DMS 273 treated with DMSO at 0.1 percent for 48 hours (cell line): ENCODE measurements around the gene ECPAS.
"Not testable (repeated sequence)": the region's sequence is repeated elsewhere in the genome, so short reads cannot be mapped to it uniquely, and the experiment has no call there.

Experiments
- DNase-seq: peaks from one replicate; lab custom pipeline; 2025; lab: John Stamatoyannopoulos, UW

Gene ECPAS

DNA sequence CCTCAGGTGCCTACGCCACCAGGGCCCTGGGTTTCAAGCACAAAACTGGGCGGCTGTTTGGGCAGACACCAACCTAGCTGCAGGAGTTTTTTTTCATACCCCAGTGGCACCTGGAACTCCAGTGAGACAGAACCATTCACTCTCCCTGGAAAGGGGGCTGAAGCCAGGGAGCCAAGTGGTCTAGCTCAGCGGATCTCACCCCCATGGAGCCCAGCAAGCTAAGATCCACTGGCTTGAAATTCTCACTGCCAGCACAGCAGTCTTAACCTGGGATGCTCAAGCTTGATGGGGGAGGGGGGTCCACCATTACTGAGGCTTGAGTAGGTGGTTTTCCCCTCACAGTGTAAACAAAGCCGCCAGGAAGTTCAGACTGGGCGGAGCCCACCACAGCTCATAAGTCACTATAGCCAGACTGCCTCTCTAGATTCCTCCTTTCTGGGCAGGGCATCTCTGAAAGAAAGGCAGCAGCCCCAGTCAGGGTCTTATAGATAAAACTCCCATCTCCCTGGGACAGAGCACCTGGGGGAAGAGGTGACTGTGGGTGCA, 149.8 kb downstream of the ECPAS start:
- DNase-seq: not testable (repeated sequence)

DNA sequence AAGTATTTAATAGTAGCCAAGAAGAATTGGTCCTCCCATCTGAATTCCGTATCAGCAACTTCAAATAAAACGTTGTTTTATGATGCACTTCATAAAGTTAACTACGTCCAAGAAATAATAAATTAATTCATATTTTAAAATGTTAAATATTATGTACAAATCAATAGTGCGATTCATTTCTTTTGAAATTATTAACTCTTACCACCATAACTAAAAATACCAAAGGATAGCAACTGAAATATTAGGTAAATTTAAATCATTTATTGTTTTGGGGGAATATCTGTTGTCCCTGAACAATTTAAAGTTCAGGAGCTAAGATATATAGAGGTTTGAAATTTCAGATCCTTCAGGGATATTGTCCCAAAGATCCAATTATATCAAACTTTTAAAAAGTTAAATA, 154.1 kb downstream of the ECPAS start, which contains the start of gene OR2K2:
Gene OR2K2 (minus strand): TSS at position 101 of the 400 bp plus-strand sequence. CDS start 1,791 bp downstream, outside the sequence.
- DNase-seq: no peak

DNA sequence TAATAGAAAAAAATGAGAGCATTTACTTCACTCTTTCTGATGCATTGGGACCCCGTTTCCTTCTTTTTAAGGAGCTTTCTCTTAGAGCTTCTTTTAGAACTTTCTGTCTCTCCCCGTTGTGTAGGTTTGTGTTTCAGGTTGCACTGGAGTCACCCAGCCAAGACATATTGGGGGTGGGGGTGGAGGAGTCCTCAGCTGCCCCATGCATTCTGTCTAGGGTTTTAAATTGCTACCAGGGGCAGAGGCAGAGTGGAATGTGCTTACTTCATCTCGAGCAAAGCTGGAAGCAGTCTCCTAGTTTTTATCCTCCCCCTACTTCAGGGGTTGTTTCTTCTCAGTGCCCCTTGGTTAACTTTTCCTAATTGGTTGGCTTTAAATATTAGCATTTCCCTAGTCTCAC, 163.6 kb downstream of the ECPAS start:
- no peak for DNase-seq

DNA sequence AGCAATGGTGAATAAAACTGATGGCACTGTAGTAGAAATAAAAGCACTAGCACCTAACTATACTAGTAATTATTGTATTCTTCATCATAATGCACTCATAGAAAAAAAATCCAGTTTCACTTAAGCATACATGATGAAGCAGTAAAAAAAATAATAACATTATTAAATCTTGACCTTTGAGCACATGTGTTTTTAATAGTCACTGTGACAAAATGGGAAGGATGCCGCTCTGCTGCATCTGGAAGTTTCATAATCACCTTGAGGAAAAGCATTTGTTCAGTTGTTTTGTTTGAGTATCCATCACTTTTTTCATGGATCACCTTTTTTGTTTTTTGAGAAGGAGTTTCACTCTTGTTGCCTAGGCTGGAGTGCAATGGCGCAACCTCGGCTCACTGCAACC, 167.4 kb downstream of the ECPAS start:
- DNase-seq: no peak
